ENCODE measurements around the gene NHSL1.
A peak's percentile ranks its signal among the peaks of the same experiment; 100 is the strongest.

Gene NHSL1

DNA sequence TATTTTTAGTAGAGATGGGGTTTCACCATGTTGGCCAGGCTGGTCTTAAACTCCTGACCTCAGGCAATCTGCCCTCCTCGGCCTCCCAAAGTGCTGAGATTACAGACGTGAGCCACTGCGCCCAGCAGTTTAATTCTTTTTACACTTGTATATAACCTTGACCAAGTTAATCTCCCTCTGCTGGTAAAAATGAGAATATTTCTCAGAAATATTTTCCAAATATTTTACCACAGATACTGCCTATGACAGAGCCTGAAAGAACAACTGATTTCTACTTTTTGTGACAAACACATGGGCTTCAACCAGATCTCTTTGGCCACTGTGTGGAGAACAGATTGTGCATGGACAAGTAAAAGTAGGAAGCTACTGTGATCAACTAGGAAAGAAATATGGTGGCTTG lies 21.2 kb upstream of the NHSL1 start:
- ChIA-PET CTCF (interaction anchor here (0.6 kb wide), 1 partner anchor 437 kb away, joined by 3 read pairs; no protein-coding TSS in a partner anchor), POLR2A (ENCODE audit: low non-redundant PET) (no interaction called here)

DNA sequence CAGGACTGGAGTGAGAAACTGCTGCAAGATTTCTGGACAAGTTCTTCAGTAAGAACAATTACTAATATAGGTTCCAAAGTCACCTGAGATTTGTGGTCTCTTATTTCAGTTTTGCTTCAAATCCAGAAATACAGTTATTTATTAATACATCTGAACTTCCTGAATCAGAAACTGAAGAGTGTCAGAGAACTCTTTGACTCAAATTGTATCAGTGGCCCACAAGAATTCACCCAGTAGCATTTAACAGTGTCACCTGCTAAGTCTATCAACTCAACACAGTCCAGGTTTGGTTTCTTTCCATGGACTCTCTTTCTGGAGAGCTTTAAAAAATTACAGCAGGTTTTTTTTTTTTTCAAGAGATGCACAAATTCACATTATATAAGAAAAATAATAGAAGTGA lies 18.8 kb upstream of the NHSL1 start:
- DNase-seq (ENCODE audit: low spot score) = no peak
- ChIA-PET CTCF (interaction anchor here (0.6 to 0.9 kb wide), 5 partner anchors 8 to 947 kb away, joined by 3 to 8 read pairs (median 6); no protein-coding TSS in a partner anchor), POLR2A (ENCODE audit: low non-redundant PET) (no interaction called here)
- H3K27ac ChIP-seq = no peak overlapping the region
- TF ChIP-seq CTCF (conservative IDR thresholded peaks at IDR 0.05; ENCODE audit: low read depth) = no peak

More for the DNA sequence above, 21.2 kb upstream of the NHSL1 start:
- no peak overlapping the region for H3K27ac ChIP-seq
- peak; percentile 13 for DNase-seq (ENCODE audit: low spot score)
- TF ChIP-seq CTCF (conservative IDR thresholded peaks at IDR 0.05; ENCODE audit: low read depth) = peak; percentile 30

DNA sequence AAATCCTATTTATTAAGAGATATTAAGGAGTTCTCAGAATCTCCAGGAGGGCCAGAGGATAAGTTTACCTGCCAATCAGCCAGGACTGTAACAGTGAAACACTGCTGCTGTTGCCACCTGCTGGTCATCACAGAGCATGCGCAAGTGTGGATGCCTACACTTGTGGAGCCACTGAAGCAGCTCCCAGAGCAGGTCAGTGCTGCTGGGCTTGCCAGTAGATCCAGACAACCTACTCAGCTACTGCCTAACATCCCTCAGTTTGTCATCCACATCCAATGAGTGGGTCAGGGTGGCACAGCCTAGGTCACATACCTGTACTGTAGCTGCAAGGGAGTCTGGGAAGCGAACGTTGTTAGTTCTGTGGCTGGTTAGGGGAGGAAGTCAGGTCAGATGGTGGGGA lies 18.3 kb upstream of the NHSL1 start:
- H3K27ac ChIP-seq = no peak overlapping the region
- ChIA-PET POLR2A (ENCODE audit: low non-redundant PET) (no interaction called here), CTCF (interaction anchor here (0.6 to 0.7 kb wide), 2 partner anchors 35 to 97 kb away, joined by 6 to 8 read pairs; no protein-coding TSS in a partner anchor)
- peak; percentile 41 for TF ChIP-seq CTCF (conservative IDR thresholded peaks at IDR 0.05; ENCODE audit: low read depth)
- peak; percentile 34 for DNase-seq (ENCODE audit: low spot score)

- CTCF ChIA-PET = interaction anchor here (0.5 kb wide), 1 partner anchor 402 kb away, joined by 4 read pairs; no protein-coding TSS in a partner anchor
- TF ChIP-seq CTCF (conservative IDR thresholded peaks at IDR 0.05; ENCODE audit: low read depth) = no peak
- H3K27ac ChIP-seq = no peak overlapping the region
- no peak for DNase-seq (ENCODE audit: low spot score)
- POLR2A ChIA-PET (ENCODE audit: low non-redundant PET) = no interaction called here
Measured at GRCh38 chr6:138515657-138516248, 16.5 kb upstream of the NHSL1 start.

GRCh38 chr6:138514860-138515540 lies 15.7 kb upstream of the NHSL1 start:
- no peak for TF ChIP-seq CTCF (conservative IDR thresholded peaks at IDR 0.05; ENCODE audit: low read depth)
- no peak overlapping the region for H3K27ac ChIP-seq
- DNase-seq (ENCODE audit: low spot score) = no peak
- ChIA-PET POLR2A (ENCODE audit: low non-redundant PET) (no interaction called here), CTCF (no interaction called here)

DNA sequence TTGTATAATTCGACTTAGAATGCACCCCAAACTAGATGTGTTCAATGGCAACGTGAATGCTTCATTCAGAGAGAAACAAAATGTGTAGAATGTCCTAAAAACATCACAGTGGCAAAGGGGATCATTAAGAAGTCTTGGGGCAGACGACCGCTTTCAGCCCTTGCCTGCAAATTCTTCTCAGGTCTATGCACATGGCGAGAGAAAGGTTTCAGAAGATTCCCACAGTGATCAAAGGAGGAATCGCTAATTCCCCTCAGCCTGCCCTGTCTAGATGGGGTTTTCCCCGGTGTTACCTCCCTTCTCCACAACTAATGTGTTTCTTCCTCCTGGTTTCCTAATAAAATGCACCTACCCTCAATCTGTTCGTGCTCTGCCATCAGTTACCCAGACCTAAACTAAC lies 13.3 kb upstream of the NHSL1 start:
- ChIA-PET POLR2A (ENCODE audit: low non-redundant PET) (no interaction called here), CTCF (no interaction called here)
- TF ChIP-seq CTCF (conservative IDR thresholded peaks at IDR 0.05; ENCODE audit: low read depth) = no peak
- DNase-seq (ENCODE audit: low spot score) = no peak
- no peak overlapping the region for H3K27ac ChIP-seq

All from RWPE1 (cell line).